Measurements from ENCODE around the gene RNF215.

RNF215 gene

DNA sequence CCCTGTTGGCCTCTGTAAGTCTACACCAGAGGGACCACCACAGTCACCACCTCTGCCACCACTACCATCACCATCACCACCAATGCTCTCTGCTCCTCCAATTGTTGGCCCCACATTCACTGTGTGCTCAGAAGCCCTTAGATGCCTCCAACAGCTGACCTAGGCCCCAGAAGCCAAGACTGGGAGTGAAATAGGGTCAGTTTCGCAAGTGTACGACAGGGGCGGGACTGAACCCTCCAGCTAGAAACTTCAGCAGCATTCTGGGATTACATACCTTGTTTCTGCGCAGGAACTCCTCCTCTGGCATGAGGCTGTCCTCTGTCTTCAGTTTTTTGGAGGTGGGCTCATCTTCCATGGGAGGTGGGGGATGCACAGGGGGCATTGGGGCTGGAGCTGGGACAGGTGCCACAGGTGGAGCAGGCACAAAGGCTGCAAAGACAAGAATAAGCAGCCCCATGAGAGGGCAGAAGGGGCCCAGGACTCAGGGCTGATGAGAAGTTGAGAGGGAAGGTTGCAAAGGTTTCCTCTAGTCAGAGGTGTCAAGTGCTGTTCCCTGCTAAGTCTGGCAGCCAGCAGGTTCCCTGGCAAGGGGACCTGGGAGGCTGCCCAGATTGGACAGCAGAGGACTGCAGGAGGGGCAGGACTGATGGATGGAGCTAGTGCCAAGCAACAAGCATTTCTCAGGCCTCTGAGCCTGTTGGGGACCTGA lies 50.3 kb downstream of the RNF215 start:
- DNase-seq (no peak), ATAC-seq (replicated peaks) (no peak)
- Mint-ChIP-seq H3K27ac (peak overlapping the region in 1 of 2 donors; percentile 29), H3K27me3 (no peaks in the 10 kb centered on the region), H3K36me3 (ENCODE audit: insufficient read depth) (peaks cover 95% of the 10 kb centered on the region), H3K4me3 (no peak overlapping the region), H3K9me3 (no peaks in the 10 kb centered on the region), H3K4me1 (ENCODE audit: low read depth in 2 of 2) (no peaks in the 10 kb centered on the region)

- Mint-ChIP-seq H3K27me3 (no peaks in the 10 kb centered on the region), H3K27ac (no peak overlapping the region), H3K4me1 (ENCODE audit: low read depth in 2 of 2) (no peaks in the 10 kb centered on the region), H3K4me3 (no peak overlapping the region), H3K36me3 (ENCODE audit: insufficient read depth) (peaks cover 91% of the 10 kb centered on the region), H3K9me3 (no peaks in the 10 kb centered on the region)
- ATAC-seq (replicated peaks) (no peak), DNase-seq (no peak)
Observed at GRCh38 chr22:30335236-30335635, 52.0 kb downstream of the RNF215 start.

DNA sequence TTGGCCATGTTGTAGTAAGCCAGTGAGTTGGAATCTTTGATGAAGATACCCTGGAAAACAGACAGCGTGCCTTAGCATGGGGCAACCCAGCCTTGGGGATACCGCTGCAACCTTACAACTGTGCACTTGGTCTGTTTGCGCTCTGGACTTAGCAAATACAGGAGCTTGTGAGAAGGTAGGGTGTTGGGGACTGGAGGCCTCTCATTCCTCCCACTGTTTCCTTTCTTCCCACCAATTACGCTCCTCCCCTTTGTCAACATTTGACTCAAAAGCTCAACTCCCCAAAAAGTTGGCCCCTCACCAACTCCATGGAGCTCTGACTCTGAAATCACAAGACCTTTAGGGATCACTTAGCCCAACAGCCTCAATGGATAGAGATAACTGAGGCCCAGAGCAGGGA lies 52.6 kb downstream of the RNF215 start:
- Mint-ChIP-seq H3K27me3 (no peaks in the 10 kb centered on the region), H3K27ac (no peak overlapping the region), H3K4me3 (no peak overlapping the region), H3K9me3 (no peaks in the 10 kb centered on the region), H3K4me1 (ENCODE audit: low read depth in 2 of 2) (no peaks in the 10 kb centered on the region), H3K36me3 (ENCODE audit: insufficient read depth) (peaks cover 88% of the 10 kb centered on the region)
- DNase-seq (no peak), ATAC-seq (replicated peaks) (no peak)

DNA sequence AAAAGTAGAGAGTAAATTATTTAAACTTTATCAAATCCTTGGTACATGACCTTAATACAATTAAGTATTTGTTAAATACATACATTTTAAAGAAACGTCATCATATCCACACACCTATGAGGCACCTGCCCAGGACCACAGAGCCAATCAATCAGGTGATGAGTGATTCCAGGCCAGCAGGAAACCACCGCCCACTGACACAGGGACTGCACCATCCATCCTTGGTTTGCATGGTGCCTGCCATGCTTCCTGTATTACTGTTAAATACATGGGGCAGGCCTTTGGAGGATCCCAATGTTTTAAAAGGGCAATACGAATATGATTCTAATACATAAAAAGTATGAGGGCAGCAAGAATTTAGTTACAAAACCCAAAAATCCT lies 53.5 kb downstream of the RNF215 start:
- H3K4me3 Mint-ChIP-seq, result no peak overlapping the region
- DNase-seq, result no peak
- H3K36me3 Mint-ChIP-seq (ENCODE audit: insufficient read depth), result peaks cover 79% of the 10 kb centered on the region
- H3K27ac Mint-ChIP-seq, result peak overlapping the region in 1 of 2 donors; percentile 17
- H3K4me1 Mint-ChIP-seq (ENCODE audit: low read depth in 2 of 2), result no peaks in the 10 kb centered on the region
- H3K27me3 Mint-ChIP-seq, result no peaks in the 10 kb centered on the region
- no peak for ATAC-seq (replicated peaks)
- no peaks in the 10 kb centered on the region for H3K9me3 Mint-ChIP-seq

GRCh38 chr22:30332994-30333706 lies 54.1 kb downstream of the RNF215 start:
- Mint-ChIP-seq H3K9me3 (no peaks in the 10 kb centered on the region), H3K27me3 (no peaks in the 10 kb centered on the region), H3K4me1 (ENCODE audit: low read depth in 2 of 2) (no peaks in the 10 kb centered on the region), H3K4me3 (no peak overlapping the region), H3K36me3 (ENCODE audit: insufficient read depth) (peaks cover 73% of the 10 kb centered on the region), H3K27ac (peak overlapping the region; percentile 17 to 38)
- ATAC-seq (replicated peaks) (no peak), DNase-seq (no peak)

GRCh38 chr22:30332551-30332950 lies 54.7 kb downstream of the RNF215 start:
- peaks cover 67% of the 10 kb centered on the region for H3K36me3 Mint-ChIP-seq (ENCODE audit: insufficient read depth)
- H3K9me3 Mint-ChIP-seq, result no peaks in the 10 kb centered on the region
- peak overlapping the region in 1 of 2 donors; percentile 38 for H3K27ac Mint-ChIP-seq
- peaks cover 3 to 5% of the 10 kb centered on the region in 2 donors for H3K4me1 Mint-ChIP-seq (ENCODE audit: low read depth in 2 of 2)
- DNase-seq, result no peak
- no peaks in the 10 kb centered on the region for H3K27me3 Mint-ChIP-seq
- ATAC-seq (replicated peaks), result no peak
- no peak overlapping the region for H3K4me3 Mint-ChIP-seq
